ENCODE data around the gene TMEM52.
A peak's percentile ranks its signal among the peaks of the same experiment; 100 is the strongest.

TMEM52 gene

DNA sequence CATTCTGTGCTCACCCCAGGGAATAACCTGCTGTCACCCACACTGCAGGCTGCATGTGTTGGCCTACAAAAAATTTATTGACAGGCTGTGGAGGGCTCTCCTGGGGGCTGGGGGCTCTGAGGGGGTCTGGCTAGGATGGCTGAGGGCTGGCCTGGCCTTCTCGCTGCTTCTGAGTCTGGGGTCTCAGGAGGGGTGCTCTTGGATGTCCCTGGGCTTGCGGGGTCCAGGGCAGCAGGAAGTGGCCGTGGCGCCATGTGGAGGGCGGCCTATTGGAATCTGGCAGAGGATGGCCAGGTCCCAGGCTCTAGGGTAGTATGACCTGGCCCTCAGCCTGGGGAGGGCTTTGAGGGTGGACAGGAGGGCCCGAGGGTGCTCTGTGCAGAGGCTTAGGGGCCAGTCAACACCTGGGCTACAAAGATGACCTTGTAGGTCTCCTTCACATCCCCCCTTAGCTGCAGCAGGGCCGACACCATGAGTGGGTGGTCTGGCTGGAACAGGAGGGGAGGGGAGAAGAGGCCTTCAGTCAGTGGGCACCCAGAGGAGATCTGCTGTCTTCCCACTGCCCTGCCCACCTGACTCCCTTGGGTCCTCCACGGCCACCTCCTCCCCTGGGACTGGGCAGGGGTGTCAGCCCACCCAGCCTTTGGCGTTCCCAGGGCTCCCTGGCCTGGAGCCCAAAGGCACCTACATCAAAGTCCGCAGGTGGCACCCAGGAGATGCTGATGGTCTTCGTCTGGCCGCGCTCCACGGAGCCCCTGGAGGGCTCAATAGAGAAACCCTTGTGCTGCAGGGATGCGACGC is 3.0 kb upstream of the TMEM52 start:
- Histone ChIP-seq H3K36me3 (no peaks in the 10 kb centered on the region), H3K4me1 (no peaks in the 10 kb centered on the region), H3K4me3 (ENCODE audit: low read depth, low read length) (no peak overlapping the region), H3K27me3 (no peaks in the 10 kb centered on the region), H3K9me3 (no peaks in the 10 kb centered on the region)
- TF ChIP-seq, protein P1, sequence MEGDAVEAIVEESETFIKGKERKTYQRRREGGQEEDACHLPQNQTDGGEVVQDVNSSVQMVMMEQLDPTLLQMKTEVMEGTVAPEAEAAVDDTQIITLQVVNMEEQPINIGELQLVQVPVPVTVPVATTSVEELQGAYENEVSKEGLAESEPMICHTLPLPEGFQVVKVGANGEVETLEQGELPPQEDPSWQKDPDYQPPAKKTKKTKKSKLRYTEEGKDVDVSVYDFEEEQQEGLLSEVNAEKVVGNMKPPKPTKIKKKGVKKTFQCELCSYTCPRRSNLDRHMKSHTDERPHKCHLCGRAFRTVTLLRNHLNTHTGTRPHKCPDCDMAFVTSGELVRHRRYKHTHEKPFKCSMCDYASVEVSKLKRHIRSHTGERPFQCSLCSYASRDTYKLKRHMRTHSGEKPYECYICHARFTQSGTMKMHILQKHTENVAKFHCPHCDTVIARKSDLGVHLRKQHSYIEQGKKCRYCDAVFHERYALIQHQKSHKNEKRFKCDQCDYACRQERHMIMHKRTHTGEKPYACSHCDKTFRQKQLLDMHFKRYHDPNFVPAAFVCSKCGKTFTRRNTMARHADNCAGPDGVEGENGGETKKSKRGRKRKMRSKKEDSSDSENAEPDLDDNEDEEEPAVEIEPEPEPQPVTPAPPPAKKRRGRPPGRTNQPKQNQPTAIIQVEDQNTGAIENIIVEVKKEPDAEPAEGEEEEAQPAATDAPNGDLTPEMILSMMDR (IDR thresholded peaks at IDR 0.05; ENCODE audit: low read depth, low read length) = no peak
- DNase-seq = no peak

DNA sequence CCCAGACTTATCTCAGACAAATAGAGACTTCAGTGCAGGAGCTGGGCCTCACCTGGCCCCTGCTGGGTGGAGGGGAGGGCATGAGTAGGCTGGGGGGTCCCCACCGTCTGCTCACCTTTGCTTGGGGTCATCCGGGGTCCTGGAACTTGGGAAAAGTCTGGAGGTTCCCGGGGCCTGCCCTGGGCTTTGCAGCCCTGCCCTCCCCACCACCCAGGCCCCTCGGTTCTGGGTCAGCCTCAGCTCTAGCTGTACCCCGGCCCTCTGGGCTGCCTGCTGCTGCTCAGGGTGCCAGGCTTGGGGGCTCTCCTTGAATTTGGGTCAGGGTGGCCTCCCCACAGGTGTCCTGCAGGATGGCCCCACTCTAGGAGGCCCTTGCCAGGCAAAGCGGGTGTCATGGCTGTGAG is 2.4 kb upstream of the TMEM52 start:
- Histone ChIP-seq H3K4me1 (no peaks in the 10 kb centered on the region), H3K4me3 (ENCODE audit: low read depth, low read length) (no peak overlapping the region), H3K27me3 (no peaks in the 10 kb centered on the region), H3K9me3 (no peaks in the 10 kb centered on the region), H3K36me3 (no peaks in the 10 kb centered on the region)
- TF ChIP-seq, protein P1 (IDR thresholded peaks at IDR 0.05; ENCODE audit: low read depth, low read length) = no peak
- no peak for DNase-seq

DNA sequence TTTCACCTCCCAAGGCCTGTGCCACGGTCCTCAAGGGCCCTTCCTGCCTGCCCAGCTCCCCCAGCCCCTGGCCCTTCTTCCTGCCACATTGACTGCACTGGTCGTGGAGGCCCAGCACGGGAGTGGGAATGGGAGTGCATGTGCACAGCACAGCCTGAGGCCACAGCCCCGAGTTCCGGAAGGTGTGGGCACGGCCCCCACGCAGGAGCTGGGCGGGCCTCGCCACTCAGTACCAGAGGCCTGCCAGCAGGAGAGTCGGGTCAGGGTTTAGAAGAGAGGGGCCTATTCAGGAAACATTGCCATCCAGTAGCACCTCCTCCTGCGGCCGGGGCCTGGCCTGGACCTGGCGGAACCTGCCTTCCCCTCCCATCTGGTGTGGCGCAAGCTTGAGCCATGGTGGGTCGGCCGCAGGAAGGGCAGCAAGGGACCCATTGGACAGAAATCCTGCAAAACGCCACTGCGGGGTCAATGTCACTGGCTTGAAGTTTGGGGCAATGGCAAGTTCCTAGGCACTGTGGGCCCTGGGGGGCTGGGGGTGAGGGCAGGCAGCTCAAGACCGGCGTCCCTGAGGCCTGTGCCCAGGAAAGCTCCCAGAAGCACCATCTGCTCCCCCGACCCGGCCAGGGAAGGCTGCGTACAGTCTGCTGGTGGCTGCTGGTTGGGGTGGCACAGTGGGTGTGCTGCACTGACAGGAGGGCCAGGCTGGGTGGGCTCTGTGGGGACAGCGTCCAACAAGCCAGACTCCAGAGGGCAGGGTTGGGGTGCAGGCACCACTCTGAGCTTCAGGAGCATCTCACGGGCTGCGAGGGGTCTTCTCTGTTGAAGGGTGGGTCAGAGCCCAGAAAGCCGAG is 1.8 kb upstream of the TMEM52 start:
- no peaks in the 10 kb centered on the region for H3K9me3 ChIP-seq
- no peaks in the 10 kb centered on the region for H3K36me3 ChIP-seq
- no peaks in the 10 kb centered on the region for H3K4me1 ChIP-seq
- no peaks in the 10 kb centered on the region for H3K27me3 ChIP-seq
- H3K4me3 ChIP-seq (ENCODE audit: low read depth, low read length) = no peak overlapping the region
- no peak for DNase-seq
- TF ChIP-seq, protein P1 (IDR thresholded peaks at IDR 0.05; ENCODE audit: low read depth, low read length) = no peak

DNA sequence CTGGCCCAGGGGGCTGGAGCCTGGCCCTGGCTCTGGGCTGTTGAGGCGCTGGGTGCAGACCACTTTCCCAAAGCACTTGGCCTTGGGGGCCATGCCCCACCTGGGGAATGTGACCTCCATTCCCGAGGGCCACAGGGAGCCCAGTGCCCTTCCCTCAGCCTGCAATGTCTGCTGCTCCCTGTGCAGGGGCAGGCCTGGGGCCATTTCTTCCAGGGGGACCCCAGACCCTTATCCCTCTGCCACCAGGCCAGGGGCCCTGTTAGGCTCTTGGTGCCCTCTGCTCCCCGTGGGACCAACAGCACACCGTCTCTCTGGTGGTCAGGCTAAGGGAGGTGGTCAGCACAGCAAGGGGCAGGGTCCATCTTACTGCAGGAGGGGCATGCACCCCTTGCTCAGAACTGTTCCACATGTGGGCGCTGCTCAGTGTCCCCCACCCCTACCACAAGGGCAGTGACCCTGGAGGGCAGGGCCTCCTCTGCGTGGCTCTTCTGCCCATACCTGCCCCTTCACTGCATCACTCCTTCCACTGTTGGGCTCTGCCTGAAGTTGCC is 1.1 kb upstream of the TMEM52 start:
- no peak for DNase-seq
- no peaks in the 10 kb centered on the region for H3K27me3 ChIP-seq
- H3K4me1 ChIP-seq = no peaks in the 10 kb centered on the region
- no peaks in the 10 kb centered on the region for H3K9me3 ChIP-seq
- H3K4me3 ChIP-seq (ENCODE audit: low read depth, low read length) = peak overlapping the region; percentile 51
- TF ChIP-seq, protein P1 (IDR thresholded peaks at IDR 0.05; ENCODE audit: low read depth, low read length) = no peak
- no peaks in the 10 kb centered on the region for H3K36me3 ChIP-seq

DNA sequence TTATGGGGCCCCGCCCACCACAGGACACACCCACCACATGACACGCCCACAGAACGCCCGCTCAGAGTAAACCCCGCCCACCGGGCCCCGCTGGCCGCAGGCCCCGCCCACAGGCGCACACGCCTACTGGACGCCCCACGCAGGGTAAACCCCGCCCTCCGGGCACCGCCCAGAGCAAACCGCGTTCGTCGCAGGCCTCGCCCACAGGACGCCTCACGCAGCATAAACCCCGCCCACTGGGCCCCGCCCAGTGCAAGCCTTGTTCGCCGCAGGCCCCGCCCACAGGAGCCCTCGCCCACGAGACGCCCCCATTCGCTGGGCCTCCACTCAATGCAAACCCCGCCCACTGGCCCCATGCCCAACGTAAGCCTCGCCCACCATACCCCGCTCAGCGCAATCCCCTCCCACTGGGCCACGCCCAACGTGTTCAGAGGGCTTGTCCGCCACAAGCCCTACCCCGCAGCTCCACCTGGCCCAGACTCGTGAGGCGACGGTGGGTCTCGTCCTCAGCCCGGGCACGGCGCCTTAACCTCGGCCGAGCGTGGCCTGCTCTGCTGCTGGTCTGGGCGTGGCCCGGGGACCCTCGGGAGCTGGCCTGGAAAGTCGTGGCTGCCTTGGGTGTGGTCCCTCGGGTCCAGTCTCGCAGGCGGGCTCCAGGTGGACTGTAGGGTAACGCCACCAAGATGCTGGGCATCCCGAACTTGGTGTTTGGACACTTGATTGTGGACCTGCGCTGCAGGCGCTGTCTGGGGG is 401 bp upstream of the TMEM52 start:
- no peaks in the 10 kb centered on the region for H3K4me1 ChIP-seq
- H3K4me3 ChIP-seq (ENCODE audit: low read depth, low read length) = peak overlapping the region; percentile 51

More for the DNA sequence above, 401 bp upstream of the TMEM52 start:
- no peaks in the 10 kb centered on the region for H3K27me3 ChIP-seq
- TF ChIP-seq, protein P1 (IDR thresholded peaks at IDR 0.05; ENCODE audit: low read depth, low read length) = no peak
- H3K36me3 ChIP-seq = no peaks in the 10 kb centered on the region
- H3K9me3 ChIP-seq = no peaks in the 10 kb centered on the region
- DNase-seq = peak; percentile 100
